ENCODE data around the gene METTL9.

Gene METTL9

GRCh38 chr16:21611198-21611555 is 11.8 kb downstream of the METTL9 start:
- Mint-ChIP-seq H3K27ac (no peak overlapping the region), H3K36me3 (ENCODE audit: low read depth) (peaks cover 9% of the 10 kb centered on the region), H3K9me3 (no peaks in the 10 kb centered on the region), H3K4me1 (ENCODE audit: low read depth) (peaks cover 43% of the 10 kb centered on the region), H3K4me3 (no peak overlapping the region), H3K27me3 (ENCODE audit: low read depth) (no peaks in the 10 kb centered on the region)

DNA sequence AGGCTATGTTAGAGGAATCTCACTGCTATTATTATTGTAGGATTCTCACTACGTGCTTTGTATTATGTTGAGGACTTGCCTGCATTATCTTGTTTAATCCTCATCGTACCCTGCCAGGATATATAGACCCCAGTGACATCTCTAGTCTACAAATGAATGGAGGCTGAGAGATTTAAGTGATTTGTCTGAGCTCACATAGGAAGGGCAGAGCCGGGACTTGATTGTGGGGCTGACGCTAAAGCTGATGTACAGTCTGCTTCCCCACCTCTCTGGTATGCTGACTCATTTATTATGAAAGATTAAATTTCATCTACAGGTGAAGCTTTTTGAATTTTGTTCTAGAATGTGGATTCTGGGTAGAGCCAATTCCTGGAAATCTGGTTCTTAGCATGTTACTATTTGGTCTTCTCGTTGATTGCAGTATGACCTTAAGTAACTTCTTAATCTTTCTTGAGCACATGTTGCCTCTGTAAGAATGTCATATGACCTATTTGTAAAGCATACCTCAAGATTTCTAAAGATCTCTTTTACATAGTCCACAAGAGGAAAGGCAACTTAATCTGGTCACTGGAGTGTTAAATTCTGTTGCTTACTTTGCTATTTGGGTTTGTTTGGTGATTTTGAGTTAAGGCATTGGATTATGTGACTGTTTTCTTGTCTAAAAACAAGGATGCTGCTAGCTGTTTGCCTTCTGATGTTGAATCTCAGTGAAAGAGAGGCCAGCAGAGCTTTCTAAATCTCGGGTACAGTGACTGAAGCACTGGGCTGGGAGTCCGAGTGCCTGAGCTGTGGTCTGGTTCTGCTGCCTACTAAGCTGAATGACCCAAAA is 12.4 kb downstream of the METTL9 start:
- Mint-ChIP-seq H3K36me3 (ENCODE audit: low read depth) (peaks cover 9% of the 10 kb centered on the region), H3K4me3 (no peak overlapping the region), H3K27me3 (ENCODE audit: low read depth) (no peaks in the 10 kb centered on the region), H3K4me1 (ENCODE audit: low read depth) (peaks cover 47% of the 10 kb centered on the region), H3K27ac (peak overlapping the region; percentile 18), H3K9me3 (no peaks in the 10 kb centered on the region)

DNA sequence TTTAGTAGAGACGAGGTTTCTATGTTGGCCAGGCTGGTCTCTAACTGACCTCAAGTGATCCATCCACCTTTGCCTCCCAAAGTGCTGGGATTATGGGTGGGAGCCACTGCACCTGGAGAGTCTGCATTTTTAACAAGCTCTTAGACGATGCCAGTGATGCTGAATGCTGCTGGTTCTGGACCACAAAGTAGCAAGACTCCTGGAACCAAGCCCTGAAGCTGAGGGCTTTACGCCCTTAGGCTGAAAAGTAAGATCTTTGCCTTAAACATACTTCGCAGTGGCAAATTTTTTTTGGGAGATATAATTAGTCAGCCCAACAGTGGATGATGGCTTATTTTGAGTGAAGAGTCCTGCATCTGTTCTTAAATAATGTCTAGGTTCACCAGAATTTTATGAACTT is 14.0 kb downstream of the METTL9 start:
- Mint-ChIP-seq H3K27me3 (ENCODE audit: low read depth) (no peaks in the 10 kb centered on the region), H3K4me1 (ENCODE audit: low read depth) (peaks cover 46% of the 10 kb centered on the region), H3K36me3 (ENCODE audit: low read depth) (peaks cover 12% of the 10 kb centered on the region), H3K9me3 (no peaks in the 10 kb centered on the region), H3K4me3 (no peak overlapping the region), H3K27ac (no peak overlapping the region)

- H3K27ac Mint-ChIP-seq: no peak overlapping the region
- no peaks in the 10 kb centered on the region for H3K9me3 Mint-ChIP-seq
- no peaks in the 10 kb centered on the region for H3K27me3 Mint-ChIP-seq (ENCODE audit: low read depth)
- no peak overlapping the region for H3K4me3 Mint-ChIP-seq
- H3K4me1 Mint-ChIP-seq (ENCODE audit: low read depth): peaks cover 42% of the 10 kb centered on the region
- peaks cover 15% of the 10 kb centered on the region for H3K36me3 Mint-ChIP-seq (ENCODE audit: low read depth)
These were observed 14.4 kb downstream of the METTL9 start for GRCh38 chr16:21613781-21614180.

DNA sequence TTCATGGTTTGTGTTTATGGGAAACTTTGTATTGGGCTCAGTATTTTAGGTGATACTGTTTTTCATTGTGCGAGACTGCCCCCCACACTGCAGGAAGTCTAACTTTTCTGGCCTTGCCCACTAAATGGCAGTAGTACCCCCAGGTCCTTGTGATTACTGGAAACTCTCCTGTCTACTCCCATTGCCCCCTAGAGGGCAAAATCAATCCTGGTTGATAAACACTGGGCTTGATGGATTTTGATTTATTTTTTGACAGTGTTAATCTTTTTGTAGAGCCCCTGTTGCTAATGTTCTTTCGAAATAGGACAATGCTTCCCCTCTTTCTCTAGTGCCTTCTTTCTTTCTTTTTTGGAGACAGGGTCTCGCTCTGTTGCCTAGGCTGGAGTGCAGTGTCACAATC is 15.5 kb downstream of the METTL9 start:
- H3K4me1 Mint-ChIP-seq (ENCODE audit: low read depth): peaks cover 36% of the 10 kb centered on the region
- no peaks in the 10 kb centered on the region for H3K9me3 Mint-ChIP-seq
- H3K27ac Mint-ChIP-seq: no peak overlapping the region
- H3K4me3 Mint-ChIP-seq: no peak overlapping the region
- peaks cover 15% of the 10 kb centered on the region for H3K36me3 Mint-ChIP-seq (ENCODE audit: low read depth)
- H3K27me3 Mint-ChIP-seq (ENCODE audit: low read depth): no peaks in the 10 kb centered on the region

DNA sequence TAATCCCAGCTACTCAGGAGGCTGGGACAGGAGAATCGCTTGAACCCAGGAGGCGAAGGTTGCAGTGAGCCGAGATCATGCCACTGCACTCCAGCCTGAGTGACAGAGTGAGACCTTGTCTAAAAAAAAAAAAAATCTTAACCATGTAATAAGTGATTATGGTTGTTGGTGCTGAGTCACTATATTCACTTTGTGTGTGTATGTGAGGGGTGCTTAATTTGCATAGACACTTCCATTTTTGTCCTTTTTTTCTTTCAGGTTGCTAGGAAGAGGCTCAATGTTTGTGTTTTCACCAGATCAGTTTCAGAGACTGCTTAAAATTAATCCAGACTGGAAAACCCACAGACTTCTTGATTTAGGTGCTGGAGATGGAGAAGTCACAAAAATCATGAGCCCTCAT is 18.2 kb downstream of the METTL9 start:
- H3K27ac Mint-ChIP-seq: no peak overlapping the region

GRCh38 chr16:21618281-21618680 is 18.9 kb downstream of the METTL9 start:
- no peaks in the 10 kb centered on the region for H3K9me3 Mint-ChIP-seq
- no peak overlapping the region for H3K4me3 Mint-ChIP-seq
- H3K4me1 Mint-ChIP-seq (ENCODE audit: low read depth): peaks cover 27% of the 10 kb centered on the region
- H3K27ac Mint-ChIP-seq: no peak overlapping the region
- peaks cover 12% of the 10 kb centered on the region for H3K36me3 Mint-ChIP-seq (ENCODE audit: low read depth)
- no peaks in the 10 kb centered on the region for H3K27me3 Mint-ChIP-seq (ENCODE audit: low read depth)

More for the DNA sequence above, 18.2 kb downstream of the METTL9 start:
- Mint-ChIP-seq H3K4me1 (ENCODE audit: low read depth) (peaks cover 27% of the 10 kb centered on the region), H3K36me3 (ENCODE audit: low read depth) (peaks cover 15% of the 10 kb centered on the region), H3K9me3 (no peaks in the 10 kb centered on the region), H3K27me3 (ENCODE audit: low read depth) (no peaks in the 10 kb centered on the region), H3K4me3 (no peak overlapping the region)

- H3K27ac Mint-ChIP-seq: no peak overlapping the region
- no peaks in the 10 kb centered on the region for H3K27me3 Mint-ChIP-seq (ENCODE audit: low read depth)
- H3K4me3 Mint-ChIP-seq: no peak overlapping the region
- H3K4me1 Mint-ChIP-seq (ENCODE audit: low read depth): peaks cover 29% of the 10 kb centered on the region
- no peaks in the 10 kb centered on the region for H3K9me3 Mint-ChIP-seq
- peaks cover 13% of the 10 kb centered on the region for H3K36me3 Mint-ChIP-seq (ENCODE audit: low read depth)
These were observed 20.5 kb downstream of the METTL9 start for GRCh38 chr16:21619765-21620425.

GRCh38 chr16:21620592-21620991 is 21.2 kb downstream of the METTL9 start:
- no peaks in the 10 kb centered on the region for H3K9me3 Mint-ChIP-seq
- H3K36me3 Mint-ChIP-seq (ENCODE audit: low read depth): peaks cover 15% of the 10 kb centered on the region
- H3K4me3 Mint-ChIP-seq: no peak overlapping the region
- no peak overlapping the region for H3K27ac Mint-ChIP-seq
- H3K27me3 Mint-ChIP-seq (ENCODE audit: low read depth): no peaks in the 10 kb centered on the region
- H3K4me1 Mint-ChIP-seq (ENCODE audit: low read depth): peaks cover 29% of the 10 kb centered on the region

DNA sequence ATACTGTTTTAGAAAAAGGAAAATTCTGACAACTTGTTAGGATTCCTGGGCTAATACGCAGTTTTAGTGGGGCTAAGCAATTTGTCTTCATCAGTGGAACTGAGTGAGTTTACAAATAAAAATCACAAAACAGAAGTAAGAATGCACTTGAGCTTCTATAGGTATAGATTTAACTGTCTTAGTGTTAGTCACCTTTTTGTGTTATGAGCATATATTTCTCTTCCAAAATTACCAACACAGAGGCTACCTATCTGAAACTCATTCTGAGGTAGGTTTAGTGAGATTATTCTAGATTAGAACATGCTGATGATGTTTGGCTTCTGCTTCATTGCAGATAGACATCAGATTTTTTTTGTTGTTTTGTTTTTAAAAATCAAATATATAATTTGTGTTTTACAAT is 23.2 kb downstream of the METTL9 start:
- peaks cover 31% of the 10 kb centered on the region for H3K4me1 Mint-ChIP-seq (ENCODE audit: low read depth)
- peaks cover 23% of the 10 kb centered on the region for H3K36me3 Mint-ChIP-seq (ENCODE audit: low read depth)
- H3K4me3 Mint-ChIP-seq: no peak overlapping the region
- H3K27ac Mint-ChIP-seq: no peak overlapping the region
- H3K9me3 Mint-ChIP-seq: no peaks in the 10 kb centered on the region
- no peaks in the 10 kb centered on the region for H3K27me3 Mint-ChIP-seq (ENCODE audit: low read depth)

GRCh38 chr16:21625026-21625425 is 25.6 kb downstream of the METTL9 start:
- H3K4me3 Mint-ChIP-seq: no peak overlapping the region
- H3K27me3 Mint-ChIP-seq (ENCODE audit: low read depth): no peaks in the 10 kb centered on the region
- no peak overlapping the region for H3K27ac Mint-ChIP-seq
- peaks cover 30% of the 10 kb centered on the region for H3K36me3 Mint-ChIP-seq (ENCODE audit: low read depth)
- peaks cover 2% of the 10 kb centered on the region for H3K9me3 Mint-ChIP-seq
- peaks cover 22% of the 10 kb centered on the region for H3K4me1 Mint-ChIP-seq (ENCODE audit: low read depth)

- Mint-ChIP-seq H3K4me1 (ENCODE audit: low read depth) (peaks cover 20% of the 10 kb centered on the region), H3K4me3 (peak overlapping the region; percentile 15)
These were observed 27.4 kb downstream of the METTL9 start for GRCh38 chr16:21626659-21627277.

DNA sequence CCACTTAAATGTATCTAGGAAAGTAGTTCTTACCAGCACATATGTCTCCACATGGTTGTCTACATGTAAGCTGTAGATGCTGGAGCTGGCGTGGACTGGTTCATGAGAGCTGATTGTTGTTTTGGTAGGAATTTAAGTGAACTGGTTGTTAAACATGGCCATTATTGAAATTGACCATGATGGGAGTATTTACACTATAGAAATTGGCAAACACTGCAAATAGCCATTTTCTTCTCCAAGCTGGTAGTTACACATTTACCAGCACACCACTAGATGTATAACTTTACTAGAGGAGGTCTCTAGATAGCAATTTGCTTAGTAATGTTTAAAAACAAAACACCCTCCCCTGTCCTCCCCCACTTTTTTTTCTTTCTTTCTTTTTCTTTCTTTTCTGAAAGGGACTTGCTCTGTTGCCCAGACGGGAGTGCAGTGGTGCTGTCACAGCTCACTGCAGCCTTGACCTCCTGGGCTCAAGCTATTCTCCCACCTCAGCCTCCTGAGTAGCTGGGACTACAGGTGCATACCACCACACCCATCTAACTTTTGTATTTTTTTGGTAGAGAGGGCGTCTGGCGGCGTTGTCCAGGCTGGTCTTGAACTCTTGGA is 28.8 kb downstream of the METTL9 start:
- Mint-ChIP-seq H3K36me3 (ENCODE audit: low read depth) (peaks cover 32% of the 10 kb centered on the region), H3K4me1 (ENCODE audit: low read depth) (peaks cover 17% of the 10 kb centered on the region), H3K27ac (no peak overlapping the region), H3K27me3 (ENCODE audit: low read depth) (no peaks in the 10 kb centered on the region), H3K4me3 (no peak overlapping the region), H3K9me3 (peaks cover 2% of the 10 kb centered on the region)

More at GRCh38 chr16:21626659-21627277, 27.4 kb downstream of the METTL9 start:
- Mint-ChIP-seq H3K36me3 (ENCODE audit: low read depth) (peaks cover 30% of the 10 kb centered on the region), H3K27ac (peak overlapping the region; percentile 65), H3K9me3 (peaks cover 2% of the 10 kb centered on the region), H3K27me3 (ENCODE audit: low read depth) (no peaks in the 10 kb centered on the region)

- Mint-ChIP-seq H3K4me3 (no peak overlapping the region), H3K27me3 (ENCODE audit: low read depth) (no peaks in the 10 kb centered on the region), H3K4me1 (ENCODE audit: low read depth) (peaks cover 15% of the 10 kb centered on the region), H3K9me3 (peaks cover 2% of the 10 kb centered on the region), H3K27ac (no peak overlapping the region), H3K36me3 (ENCODE audit: low read depth) (peaks cover 32% of the 10 kb centered on the region)
These were observed 29.4 kb downstream of the METTL9 start for GRCh38 chr16:21628772-21629171.
